Left renal pelvis (tissue), 4 donors: Measurements from ENCODE around the gene GNAS-AS1. TPM values are rescaled to one million over a fixed set of nuclear protein-coding genes. Genes with fewer than 3 reads are reported as not detected.
"Not testable (repeated sequence)": the region's sequence is repeated elsewhere in the genome, so short reads cannot be mapped to it uniquely, and the experiment has no call there.

Experiments used
- DNase-seq, 4 donors: peaks; one replicate each; pipeline ENCODE4 v3.0.0-alpha.2; 2013; ENCODE audit warnings: low read depth in 4 of 4, low spot score in 3 of 4
- polyA plus RNA-seq, 4 donors: library from polyadenylated mRNA; unstranded; fragments of 120-200 nt; gene quantifications; one replicate each; pipeline ENCODE4 v1.2.1, GENCODE V29; 2013; ENCODE audit not compliant: insufficient read length in 4 of 4

Gene GNAS-AS1
- polyA plus RNA-seq, 4 donors: 0.67 to 1.8 (median 0.80) TPM

DNA sequence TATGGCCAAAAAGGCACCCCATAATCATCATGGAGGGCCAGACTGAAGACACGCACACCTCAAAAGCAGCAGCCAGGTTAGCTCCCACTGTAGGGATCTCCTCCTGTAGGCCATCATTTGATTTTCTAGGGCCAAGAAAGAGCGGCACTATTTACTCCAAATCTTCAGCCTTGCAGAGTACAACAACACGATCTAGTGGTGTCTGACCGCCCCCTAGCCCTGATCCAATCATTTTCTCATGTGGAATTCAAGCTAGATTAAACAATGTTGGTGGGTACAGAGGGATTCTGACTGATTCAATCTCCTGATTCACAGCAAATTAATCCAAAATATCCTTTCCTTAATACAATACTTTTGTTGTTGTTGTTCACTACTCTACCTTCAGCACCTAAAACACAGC is 12.5 kb downstream of the GNAS-AS1 start:
- no peak for DNase-seq

GRCh38 chr20:58837717-58838116 is 13.0 kb downstream of the GNAS-AS1 start:
- no peak for DNase-seq

DNA sequence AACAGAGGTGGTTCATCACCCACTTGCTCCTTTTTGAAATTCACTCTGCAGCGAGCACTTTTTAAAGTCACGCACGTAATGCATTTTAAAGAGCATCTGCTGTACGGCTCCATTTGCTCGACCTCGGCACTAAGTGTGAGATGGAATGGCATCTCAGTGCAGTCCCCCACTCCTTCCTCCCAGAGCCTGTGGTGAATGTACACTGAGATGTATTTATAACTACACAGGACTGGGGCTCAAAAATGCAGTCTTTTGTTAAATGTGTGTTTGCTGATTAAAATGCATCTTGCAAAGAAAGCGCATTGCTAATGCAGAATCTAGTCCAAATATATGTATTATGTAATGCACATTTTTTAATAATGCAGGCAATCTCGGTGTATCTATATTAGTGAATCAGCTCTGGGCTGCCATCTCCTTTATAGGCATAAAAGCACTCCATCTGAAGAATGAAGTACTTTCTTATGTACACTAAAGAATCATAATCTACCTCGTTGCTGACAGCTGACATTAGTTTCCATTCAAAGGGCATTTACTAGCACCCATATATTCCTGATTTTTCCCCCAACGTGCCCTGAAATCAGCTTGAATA is 14.0 kb downstream of the GNAS-AS1 start:
- DNase-seq: no peak

GRCh38 chr20:58835231-58835630 is 15.5 kb downstream of the GNAS-AS1 start:
- DNase-seq: no peak

DNA sequence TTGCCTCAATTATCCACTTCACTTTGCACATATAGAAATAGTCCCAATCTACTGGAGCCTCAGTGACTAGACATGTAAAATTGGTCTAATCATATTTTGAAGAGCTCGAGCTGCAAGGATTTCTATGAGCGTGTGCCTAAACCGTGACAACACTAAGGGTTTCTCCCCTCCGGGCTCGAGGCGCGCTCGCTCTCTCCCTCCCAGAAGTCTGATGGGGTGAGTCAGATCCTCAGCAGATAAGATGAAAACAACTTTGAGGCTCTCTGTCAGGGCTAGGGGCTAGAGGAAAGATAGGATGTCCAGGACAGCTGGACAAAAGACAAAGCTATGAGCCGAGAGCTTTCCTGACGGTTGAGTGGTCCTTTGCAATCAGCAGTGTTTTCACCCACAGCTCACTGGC is 16.8 kb downstream of the GNAS-AS1 start:
- DNase-seq: no peak

GRCh38 chr20:58832457-58832856 is 18.2 kb downstream of the GNAS-AS1 start:
- DNase-seq: no peak

GRCh38 chr20:58829531-58829941 is 21.2 kb downstream of the GNAS-AS1 start:
- DNase-seq: no peak

DNA sequence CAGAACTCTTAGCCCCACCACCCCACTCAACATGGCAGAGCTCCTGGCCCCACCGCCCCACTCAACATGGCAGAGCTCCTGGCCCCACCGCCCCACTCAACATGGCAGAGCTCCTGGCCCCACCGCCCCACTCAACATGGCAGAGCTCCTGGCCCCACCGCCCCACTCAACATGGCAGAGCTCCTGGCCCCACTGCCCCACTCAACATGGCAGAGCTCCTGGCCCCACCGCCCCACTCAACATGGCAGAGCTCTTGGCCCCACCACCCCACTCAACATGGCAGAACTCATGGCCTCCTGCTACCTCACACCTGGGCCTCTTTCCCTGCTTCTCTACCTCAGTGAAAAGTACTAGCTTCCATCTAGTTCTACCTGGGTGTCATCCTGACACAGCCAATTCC is 21.9 kb downstream of the GNAS-AS1 start:
- DNase-seq: not testable (repeated sequence)

DNA sequence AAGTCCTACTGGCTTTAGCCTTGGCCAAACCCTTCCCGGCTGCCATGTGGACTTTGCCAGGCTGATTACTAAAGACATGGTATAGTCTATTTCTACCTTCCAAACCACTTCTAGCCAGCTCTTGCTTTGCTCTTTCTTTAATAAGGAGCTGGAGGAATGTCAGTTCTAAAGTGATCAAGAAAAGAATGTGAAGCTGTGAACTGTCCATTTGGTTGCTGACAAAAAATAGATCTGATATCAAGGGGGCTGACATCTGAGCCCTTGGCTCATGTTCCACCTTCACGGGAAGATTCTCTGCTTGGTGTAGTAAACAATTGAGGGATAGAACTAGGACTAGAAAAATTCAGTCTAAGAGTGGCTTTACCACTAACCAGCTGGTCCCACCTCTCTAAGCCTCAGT is 22.6 kb downstream of the GNAS-AS1 start:
- DNase-seq: no peak

GRCh38 chr20:58826271-58826670 is 24.4 kb downstream of the GNAS-AS1 start:
- no peak for DNase-seq

DNA sequence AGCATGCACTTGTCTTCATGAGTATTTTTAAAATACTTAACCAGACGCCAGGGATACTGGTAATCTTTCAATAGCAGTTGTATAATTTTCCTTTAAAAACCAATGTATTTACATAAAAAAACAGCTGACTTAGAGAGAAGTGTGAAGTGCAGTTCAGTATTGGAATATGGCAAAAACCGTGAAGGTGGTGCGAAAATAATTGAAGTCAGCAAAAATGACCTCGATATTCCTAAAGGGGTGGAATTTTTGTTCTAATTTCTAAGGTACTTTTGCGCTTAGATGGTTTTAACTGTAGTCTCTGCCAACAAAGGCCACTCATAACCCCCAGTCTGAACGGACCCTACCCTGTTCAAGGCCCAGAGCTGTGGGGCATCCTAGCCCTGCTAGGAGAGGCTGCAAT is 25.3 kb downstream of the GNAS-AS1 start:
- no peak for DNase-seq

DNA sequence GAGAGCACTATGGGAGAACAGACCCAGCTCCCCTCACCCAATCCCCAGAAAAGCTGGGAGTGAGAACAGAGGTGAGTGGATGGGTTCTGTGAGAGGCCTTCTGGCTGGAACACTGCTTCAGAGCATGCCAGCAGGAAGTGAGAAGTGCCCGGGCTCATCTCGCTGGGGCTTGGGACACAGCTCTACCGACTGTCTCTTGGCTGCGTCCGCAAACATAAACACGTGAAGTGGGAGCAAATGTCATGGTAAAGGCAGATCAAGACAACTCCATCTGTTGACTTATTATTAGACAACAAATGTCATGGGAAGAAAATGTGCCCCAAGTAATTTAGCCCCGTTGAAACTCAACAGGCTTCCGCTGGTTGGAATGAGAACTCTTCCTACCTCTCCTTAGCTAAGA is 25.9 kb downstream of the GNAS-AS1 start:
- DNase-seq: no peak

GRCh38 chr20:58822748-58823730 is 27.7 kb downstream of the GNAS-AS1 start:
- DNase-seq: no peak

DNA sequence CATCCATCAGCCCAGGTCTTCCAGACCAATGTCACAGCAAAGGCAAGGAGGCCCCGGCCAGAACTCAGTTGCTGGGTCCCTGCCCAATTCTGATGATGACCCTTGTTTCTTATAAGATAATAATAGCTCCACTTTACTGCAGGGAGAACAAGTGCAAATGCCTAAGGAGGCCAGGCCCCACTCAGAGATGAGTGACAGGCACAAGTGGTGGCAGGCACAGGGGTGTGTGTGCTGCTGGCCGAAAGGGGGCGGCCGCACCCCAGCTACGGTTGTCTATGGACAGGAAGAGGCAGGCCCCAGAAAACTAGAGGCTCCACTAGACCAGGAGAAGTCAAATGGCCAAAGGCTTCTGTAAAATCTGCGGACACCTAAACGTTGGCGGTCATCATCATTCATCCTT is 28.6 kb downstream of the GNAS-AS1 start:
- DNase-seq: no peak

- not testable (repeated sequence) for DNase-seq
Measured at GRCh38 chr20:58820515-58820914, 30.2 kb downstream of the GNAS-AS1 start.

DNA sequence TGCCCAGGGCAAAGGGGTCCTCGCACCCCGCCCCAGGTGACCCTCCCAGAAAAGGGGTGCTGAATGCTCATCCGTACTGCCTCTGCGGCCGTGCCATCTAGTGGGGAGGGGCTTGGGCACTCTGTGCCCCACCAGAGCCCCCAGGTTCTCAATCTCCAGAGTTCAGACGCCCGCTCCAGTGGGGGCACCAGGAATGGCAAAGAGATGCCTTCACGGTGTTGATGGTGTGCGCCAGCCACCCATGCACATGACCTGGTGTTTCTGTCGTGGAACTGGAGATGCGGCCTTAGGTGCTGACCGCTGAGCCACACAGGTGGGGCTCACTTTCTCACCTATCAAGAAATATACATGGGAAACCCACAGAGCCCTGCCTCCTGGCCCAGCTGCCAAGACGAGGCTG is 30.8 kb downstream of the GNAS-AS1 start:
- no peak for DNase-seq

DNA sequence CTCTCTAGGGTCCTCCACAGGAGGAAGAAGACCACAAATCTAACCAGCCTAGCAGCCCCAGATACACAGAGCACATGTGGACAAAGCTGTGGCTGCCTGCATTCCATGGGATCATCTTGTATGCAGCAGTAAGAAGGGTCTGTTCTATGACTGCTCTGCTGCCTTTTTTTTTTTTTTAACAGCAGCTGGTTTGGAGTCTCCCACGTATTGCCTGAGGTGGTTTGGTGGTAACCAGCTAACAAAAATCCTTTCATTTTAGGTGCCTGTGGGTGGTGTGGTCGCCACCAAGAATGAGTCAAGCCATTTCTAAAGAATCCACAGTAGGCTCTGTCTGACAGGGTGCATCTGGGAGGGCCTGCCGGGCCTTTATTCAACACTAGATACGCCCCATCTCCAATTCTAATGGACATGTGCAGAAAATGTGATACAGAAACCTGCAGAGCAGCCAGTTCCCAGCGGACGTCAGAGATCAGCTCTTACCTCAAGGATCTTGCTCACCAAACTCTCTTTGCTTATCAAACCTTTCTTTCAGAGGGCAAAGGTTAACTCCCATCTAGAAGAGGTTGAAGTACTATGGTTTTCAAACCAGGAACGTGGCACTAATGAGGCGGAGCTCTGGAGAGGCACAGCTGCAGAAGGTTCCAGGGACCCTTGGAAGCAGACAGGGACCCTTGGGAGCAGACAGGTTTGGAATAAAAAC is 32.0 kb downstream of the GNAS-AS1 start:
- DNase-seq: no peak

GRCh38 chr20:58817748-58818147 is 33.0 kb downstream of the GNAS-AS1 start:
- no peak for DNase-seq

GRCh38 chr20:58816957-58817651 is 33.6 kb downstream of the GNAS-AS1 start:
- DNase-seq: no peak

- no peak for DNase-seq
Measured at GRCh38 chr20:58816051-58816450, 34.7 kb downstream of the GNAS-AS1 start.

- no peak for DNase-seq
Measured at GRCh38 chr20:58815448-58815847, 35.3 kb downstream of the GNAS-AS1 start.
